ENCODE measurements around the gene PJA2.

DNA sequence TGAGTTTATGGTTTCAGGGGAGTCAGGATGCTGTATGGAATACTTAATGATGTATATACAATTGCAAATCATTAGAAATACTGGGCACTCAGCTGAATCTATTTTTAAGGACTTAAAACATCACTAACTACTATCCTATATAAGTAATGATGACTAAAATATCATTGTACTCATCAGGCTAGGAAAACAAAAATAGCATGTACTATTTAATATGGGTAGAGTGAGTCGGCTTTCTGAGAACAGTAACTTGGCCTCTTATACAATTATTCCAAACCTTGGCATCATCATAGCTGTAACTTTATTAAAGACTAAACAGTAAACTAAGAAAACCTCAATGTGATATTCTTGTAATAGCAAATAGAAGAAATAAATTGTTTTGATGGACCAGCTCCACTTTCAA lies 94.5 kb downstream of the PJA2 start:
- TF ChIP-seq POLR2AphosphoS5 (IDR thresholded peaks at IDR 0.05; ENCODE audit: insufficient read depth, low read depth, low read length) (no peak), JUN (IDR thresholded peaks at IDR 0.05; ENCODE audit: borderline replicate concordance, insufficient read depth, insufficient read length, low read depth) (no peak), POLR2A (IDR thresholded peaks at IDR 0.05; ENCODE audit: low read depth, low read length) (no peak), EZH2 (IDR thresholded peaks at IDR 0.05; ENCODE audit: borderline replicate concordance, low read depth, low read length, severe bottlenecking) (no peak), MYC (IDR thresholded peaks at IDR 0.05; ENCODE audit: low read depth, low read length) (no peak)
- TF ChIP-seq, protein P1, sequence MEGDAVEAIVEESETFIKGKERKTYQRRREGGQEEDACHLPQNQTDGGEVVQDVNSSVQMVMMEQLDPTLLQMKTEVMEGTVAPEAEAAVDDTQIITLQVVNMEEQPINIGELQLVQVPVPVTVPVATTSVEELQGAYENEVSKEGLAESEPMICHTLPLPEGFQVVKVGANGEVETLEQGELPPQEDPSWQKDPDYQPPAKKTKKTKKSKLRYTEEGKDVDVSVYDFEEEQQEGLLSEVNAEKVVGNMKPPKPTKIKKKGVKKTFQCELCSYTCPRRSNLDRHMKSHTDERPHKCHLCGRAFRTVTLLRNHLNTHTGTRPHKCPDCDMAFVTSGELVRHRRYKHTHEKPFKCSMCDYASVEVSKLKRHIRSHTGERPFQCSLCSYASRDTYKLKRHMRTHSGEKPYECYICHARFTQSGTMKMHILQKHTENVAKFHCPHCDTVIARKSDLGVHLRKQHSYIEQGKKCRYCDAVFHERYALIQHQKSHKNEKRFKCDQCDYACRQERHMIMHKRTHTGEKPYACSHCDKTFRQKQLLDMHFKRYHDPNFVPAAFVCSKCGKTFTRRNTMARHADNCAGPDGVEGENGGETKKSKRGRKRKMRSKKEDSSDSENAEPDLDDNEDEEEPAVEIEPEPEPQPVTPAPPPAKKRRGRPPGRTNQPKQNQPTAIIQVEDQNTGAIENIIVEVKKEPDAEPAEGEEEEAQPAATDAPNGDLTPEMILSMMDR (IDR thresholded peaks at IDR 0.05; ENCODE audit: extremely low read depth in 1 of 2, insufficient read depth in 1 of 2, low read depth in 1 of 2, low read length in 2 of 2): no peak
- TF ChIP-seq, protein P2, sequence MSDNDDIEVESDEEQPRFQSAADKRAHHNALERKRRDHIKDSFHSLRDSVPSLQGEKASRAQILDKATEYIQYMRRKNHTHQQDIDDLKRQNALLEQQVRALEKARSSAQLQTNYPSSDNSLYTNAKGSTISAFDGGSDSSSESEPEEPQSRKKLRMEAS (IDR thresholded peaks at IDR 0.05; ENCODE audit: insufficient read depth, insufficient read length): no peak

All from endothelial cell of umbilical vein (primary cell).